Neuronal stem cell (in vitro differentiated cells): Measurements from ENCODE around the gene MYO1H.
"Not testable (repeated sequence)": the region's sequence is repeated elsewhere in the genome, so short reads cannot be mapped to it uniquely, and the experiment has no call there.

Experiments
- DNase-seq: peaks from one replicate; pipeline ENCODE4 v3.0.0-alpha.2; 2013; ENCODE audit warnings: low spot score
- H2AFZ ChIP-seq: one replicate; pipeline ENCODE4 v1.6.1; 2013; ENCODE audit warnings: mild to moderate bottlenecking, low read length, inconsistent platforms
- H2AK5ac ChIP-seq: 2 replicates; pipeline ENCODE4 v1.6.1; 2013; ENCODE audit warnings: low read depth, mild to moderate bottlenecking, inconsistent platforms, low read length, moderate library complexity, mixed read lengths
- H2BK120ac ChIP-seq: 2 replicates; pipeline ENCODE4 v1.6.1; 2013; ENCODE audit warnings: low read depth, mild to moderate bottlenecking, inconsistent platforms, low read length, moderate library complexity, mixed read lengths
- H2BK12ac ChIP-seq: one replicate; pipeline ENCODE4 v1.6.1; 2013; ENCODE audit warnings: low read length, inconsistent platforms
- H2BK15ac ChIP-seq: 2 replicates; pipeline ENCODE4 v1.6.1; 2013; ENCODE audit warnings: mild to moderate bottlenecking, low read length, inconsistent platforms, mixed read lengths
- H2BK5ac ChIP-seq: one replicate; pipeline ENCODE4 v1.6.1; 2013; ENCODE audit warnings: inconsistent platforms, mild to moderate bottlenecking, low read length, moderate library complexity
- H3K14ac ChIP-seq: one replicate; pipeline ENCODE4 v1.6.1; 2013; ENCODE audit warnings: low read length, inconsistent platforms
- H3K18ac ChIP-seq: 2 replicates; pipeline ENCODE4 v1.6.1; 2013; ENCODE audit warnings: low read length, inconsistent platforms
- H3K23ac ChIP-seq: 2 replicates; pipeline ENCODE4 v1.6.1; 2013; ENCODE audit warnings: low read depth, mild to moderate bottlenecking, mixed read lengths, low read length, inconsistent platforms; ENCODE audit not compliant: poor library complexity
- H3K27ac ChIP-seq: replicated peaks from 3 replicates; pipeline ENCODE4 v1.5.1; 2013; ENCODE audit warnings: low read length, inconsistent platforms
- H3K27me3 ChIP-seq, 3 experiments: 2 replicates each; pipeline ENCODE4 v1.6.1; 2013; ENCODE audit warnings: low read length in 3 of 3, mild to moderate bottlenecking in 2 of 3, inconsistent platforms in 1 of 3, low read depth in 1 of 3, mixed read lengths in 1 of 3, moderate library complexity in 1 of 3; ENCODE audit not compliant: control insufficient read depth in 3 of 3, insufficient read depth in 3 of 3
- H3K36me3 ChIP-seq, 2 donors: replicated peaks in 1 of 2; 2 replicates each; pipeline ENCODE4 v1.6.1; 2013; ENCODE audit warnings: low read length in 2 of 2; ENCODE audit not compliant: control insufficient read depth in 2 of 2, insufficient read depth in 2 of 2
- H3K4ac ChIP-seq: 2 replicates; pipeline ENCODE4 v1.6.1; 2013; ENCODE audit warnings: inconsistent platforms, mild to moderate bottlenecking, low read length, moderate library complexity
- H3K4me1 ChIP-seq, 2 donors: 1 replicate in 1 of 2; 2 replicates in 1 of 2; pipeline ENCODE4 v1.6.1; 2013; ENCODE audit warnings: low read length in 2 of 2, low read depth in 1 of 2; ENCODE audit not compliant: control insufficient read depth in 2 of 2, insufficient read depth in 1 of 2
- H3K4me2 ChIP-seq: one replicate; pipeline ENCODE4 v1.6.1; 2013; ENCODE audit warnings: mild to moderate bottlenecking, low read length, inconsistent platforms; ENCODE audit not compliant: insufficient read depth, poor library complexity, severe bottlenecking
- H3K4me3 ChIP-seq, 2 donors: 2 replicates each; pipeline ENCODE4 v1.5.1; 2013; ENCODE audit warnings: low read length in 2 of 2, mild to moderate bottlenecking in 2 of 2, inconsistent platforms in 1 of 2, moderate library complexity in 1 of 2
- H3K79me1 ChIP-seq: one replicate; pipeline ENCODE4 v1.6.1; 2013; ENCODE audit warnings: low read depth, mild to moderate bottlenecking, inconsistent platforms, low read length, moderate library complexity
- H3K9ac ChIP-seq: one replicate; pipeline ENCODE4 v1.6.1; 2013; ENCODE audit warnings: mild to moderate bottlenecking, low read depth, low read length, inconsistent platforms; ENCODE audit not compliant: poor library complexity
- H3K9me3 ChIP-seq, 2 donors: replicated peaks in 1 of 2; 2 replicates each; pipeline versions ENCODE3 to v1.6.1; 2013; ENCODE audit warnings: low read length in 2 of 2, mild to moderate bottlenecking in 2 of 2, inconsistent platforms in 1 of 2, low read depth in 1 of 2, mixed read lengths in 1 of 2, moderate library complexity in 1 of 2; ENCODE audit not compliant: control insufficient read depth in 2 of 2, insufficient read depth in 1 of 2
- H4K8ac ChIP-seq: one replicate; pipeline ENCODE4 v1.6.1; 2013; ENCODE audit warnings: low read depth, mild to moderate bottlenecking, inconsistent platforms, low read length, moderate library complexity
- H4K91ac ChIP-seq: one replicate; pipeline ENCODE4 v1.6.1; 2013; ENCODE audit warnings: low read length, low read depth, mild to moderate bottlenecking, inconsistent platforms; ENCODE audit not compliant: poor library complexity
- WGBS, 2 donors: extraction: QIAGEN DNeasy Blood & Tissue Kit; methylation state at CpG; one replicate each; pipeline ENCODE4 v1.1.7; 2013; ENCODE audit warnings: missing lambda C conversion rate in 2 of 2, mixed read lengths in 1 of 2; ENCODE audit not compliant: insufficient read length in 2 of 2, insufficient replicate concordance in 1 of 2; ENCODE audit errors: extremely low coverage in 2 of 2; 5-methylcytosine and 5-hydroxymethylcytosine counted together

Gene MYO1H

GRCh38 chr12:109439951-109440350, 92.3 kb downstream of the MYO1H start:
- not testable (repeated sequence) for H3K4me1 ChIP-seq, H3K79me1 ChIP-seq, H4K8ac ChIP-seq, H3K9me3 ChIP-seq, H3K27ac ChIP-seq, H2BK12ac ChIP-seq, H2BK15ac ChIP-seq, H2AFZ ChIP-seq, H3K23ac ChIP-seq, H3K9ac ChIP-seq, H3K4me3 ChIP-seq, H2AK5ac ChIP-seq, H3K4me2 ChIP-seq, H2BK120ac ChIP-seq, H2BK5ac ChIP-seq, H3K14ac ChIP-seq, H3K18ac ChIP-seq, H4K91ac ChIP-seq, DNase-seq, H3K27me3 ChIP-seq, H3K4ac ChIP-seq
- no CpG with 5 or more reads among the region's 13 CpGs for WGBS, 2 donors
- peaks cover 1 to 20% of the 10 kb centered on the region in 2 donors for H3K36me3 ChIP-seq

GRCh38 chr12:109440851-109441490, 93.3 kb downstream of the MYO1H start:
- H3K14ac ChIP-seq, result no peak overlapping the region
- no peaks in the 10 kb centered on the region for H3K4me1 ChIP-seq
- H3K23ac ChIP-seq, result no peak overlapping the region
- no peak for DNase-seq
- no peak overlapping the region for H2BK12ac ChIP-seq
- H3K27ac ChIP-seq, result no peak overlapping the region
- no peak overlapping the region for H2BK15ac ChIP-seq
- no peak overlapping the region for H3K4me2 ChIP-seq
- H3K79me1 ChIP-seq, result no peaks in the 10 kb centered on the region
- no peak overlapping the region for H3K9ac ChIP-seq
- no peak overlapping the region for H2AFZ ChIP-seq
- H3K27me3 ChIP-seq, result no peaks in the 10 kb centered on the region
- WGBS, 2 donors, result no CpG with 5 or more reads among the region's 9 CpGs
- no peak overlapping the region for H2BK120ac ChIP-seq
- no peak overlapping the region for H3K4ac ChIP-seq
- H3K4me3 ChIP-seq, result no peak overlapping the region
- no peak overlapping the region for H4K91ac ChIP-seq
- no peak overlapping the region for H4K8ac ChIP-seq
- H3K9me3 ChIP-seq, result no peaks in the 10 kb centered on the region
- no peak overlapping the region for H3K18ac ChIP-seq
- no peak overlapping the region for H2AK5ac ChIP-seq
- peaks cover 3 to 30% of the 10 kb centered on the region in 2 donors for H3K36me3 ChIP-seq
- no peak overlapping the region for H2BK5ac ChIP-seq

- Histone ChIP-seq H3K18ac (no peak overlapping the region), H3K9ac (no peak overlapping the region), H3K36me3 (peaks cover 5 to 58% of the 10 kb centered on the region in 2 donors), H3K27me3 (no peaks in the 10 kb centered on the region), H4K8ac (no peak overlapping the region), H3K4ac (no peak overlapping the region), H3K27ac (no peak overlapping the region), H3K4me3 (no peak overlapping the region), H2BK12ac (no peak overlapping the region), H2AFZ (no peak overlapping the region), H3K79me1 (no peaks in the 10 kb centered on the region), H3K23ac (no peak overlapping the region), H2BK5ac (no peak overlapping the region), H4K91ac (no peak overlapping the region), H3K14ac (no peak overlapping the region), H2BK15ac (no peak overlapping the region), H3K4me2 (no peak overlapping the region), H3K9me3 (peaks cover 0 to 1% of the 10 kb centered on the region in 2 donors), H3K4me1 (no peaks in the 10 kb centered on the region), H2BK120ac (no peak overlapping the region), H2AK5ac (no peak overlapping the region)
- no peak for DNase-seq
- no CpG with 5 or more reads among the region's 5 CpGs for WGBS, 2 donors
These were observed 96.1 kb downstream of the MYO1H start for GRCh38 chr12:109443794-109444193.

GRCh38 chr12:109444259-109444658, 96.6 kb downstream of the MYO1H start:
- H2BK5ac ChIP-seq, result no peak overlapping the region
- no peak overlapping the region for H3K18ac ChIP-seq
- no peak for DNase-seq
- no peak overlapping the region for H2BK15ac ChIP-seq
- H3K4me2 ChIP-seq, result no peak overlapping the region
- H3K36me3 ChIP-seq, result peaks cover 5 to 63% of the 10 kb centered on the region in 2 donors
- no peak overlapping the region for H2BK12ac ChIP-seq
- no peaks in the 10 kb centered on the region for H3K27me3 ChIP-seq
- H3K23ac ChIP-seq, result no peak overlapping the region
- no peaks in the 10 kb centered on the region for H3K79me1 ChIP-seq
- H4K91ac ChIP-seq, result no peak overlapping the region
- no peak overlapping the region for H3K4ac ChIP-seq
- H3K4me1 ChIP-seq, result no peaks in the 10 kb centered on the region
- H2AFZ ChIP-seq, result no peak overlapping the region
- H3K14ac ChIP-seq, result no peak overlapping the region
- H2AK5ac ChIP-seq, result no peak overlapping the region
- H3K4me3 ChIP-seq, result no peak overlapping the region
- no CpG with 5 or more reads among the region's 6 CpGs for WGBS, 2 donors
- H4K8ac ChIP-seq, result no peak overlapping the region
- no peak overlapping the region for H3K27ac ChIP-seq
- H3K9ac ChIP-seq, result no peak overlapping the region
- H3K9me3 ChIP-seq, result peaks cover 0 to 1% of the 10 kb centered on the region in 2 donors
- no peak overlapping the region for H2BK120ac ChIP-seq
